Sigmoid colon (tissue), 4 donors: Measurements from ENCODE around the gene LCAT.
A peak's percentile ranks its signal among the peaks of the same experiment; 100 is the strongest.

ENCODE experiments used
- EP300 ChIP-seq, 4 donors: sonication (generic); formaldehyde crosslinking; IDR thresholded peaks; one replicate each; pipeline ENCODE4 v1.6.1; 2017; ENCODE audit warnings: antibody characterized with exemption in 4 of 4
- POLR2A ChIP-seq, 2 donors: fragments of 450-650 bp; IDR thresholded peaks; one replicate each; pipeline ENCODE4 v1.6.1; 2016; ENCODE audit warnings: antibody characterized with exemption in 2 of 2, mild to moderate bottlenecking in 2 of 2, moderate library complexity in 2 of 2
- POLR2AphosphoS5 ChIP-seq, 4 donors: sonication (generic); formaldehyde crosslinking; IDR thresholded peaks; one replicate each; pipeline ENCODE4 v1.6.1; 2017; ENCODE audit warnings: antibody characterized with exemption in 4 of 4
- TF ChIP-seq, protein P1 (sequence below), 4 experiments: fragments of 450-650 bp in 3 of 4; fragments of 200-600 bp in 1 of 4; IDR thresholded peaks; one replicate each; pipeline ENCODE4 v1.5.1; 2016 to 2019; ENCODE audit warnings: antibody characterized with exemption in 4 of 4, mild to moderate bottlenecking in 3 of 4, moderate library complexity in 2 of 4

DNA sequence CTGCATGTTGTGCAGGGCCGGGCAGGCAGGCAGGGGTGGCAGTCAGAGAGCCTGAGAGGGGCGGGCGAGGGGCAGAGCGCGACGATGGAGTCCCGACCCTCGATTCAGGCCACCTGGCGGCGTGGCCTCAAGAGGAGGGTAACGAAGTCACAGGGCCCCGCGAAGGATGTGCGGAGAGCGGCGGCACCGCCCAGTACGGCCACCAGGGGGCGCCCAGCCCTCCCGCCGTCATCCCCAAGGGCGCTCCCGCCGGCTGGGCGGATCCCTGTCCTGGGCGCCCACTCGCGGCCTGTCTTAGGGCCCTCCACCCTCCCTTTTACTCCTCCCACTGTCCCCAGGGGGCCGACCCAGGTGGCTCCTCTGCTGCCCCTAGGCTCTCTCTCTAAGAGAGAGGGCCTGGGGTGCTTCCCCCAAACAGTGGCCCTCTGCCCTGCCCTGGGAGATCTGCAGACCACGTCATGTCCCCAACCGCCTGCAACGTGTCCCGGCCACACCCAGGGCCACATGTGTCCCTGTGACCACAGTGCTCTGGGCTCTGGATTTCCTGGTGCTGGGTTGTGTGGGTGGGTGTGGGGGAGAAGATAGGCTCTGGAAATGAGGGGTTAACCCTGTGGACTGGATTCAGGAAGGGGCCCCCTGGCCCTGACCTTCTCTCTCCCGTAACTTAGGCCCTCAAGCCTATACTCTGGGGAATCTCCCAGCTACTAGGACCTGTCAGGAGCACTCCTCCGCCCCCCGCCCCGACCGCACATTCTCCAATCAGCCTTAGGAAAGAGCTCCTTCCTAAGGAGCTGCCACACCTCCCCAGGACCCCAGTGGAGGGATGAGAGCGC lies 49.5 kb upstream of the LCAT start:
- TF ChIP-seq, protein P1, sequence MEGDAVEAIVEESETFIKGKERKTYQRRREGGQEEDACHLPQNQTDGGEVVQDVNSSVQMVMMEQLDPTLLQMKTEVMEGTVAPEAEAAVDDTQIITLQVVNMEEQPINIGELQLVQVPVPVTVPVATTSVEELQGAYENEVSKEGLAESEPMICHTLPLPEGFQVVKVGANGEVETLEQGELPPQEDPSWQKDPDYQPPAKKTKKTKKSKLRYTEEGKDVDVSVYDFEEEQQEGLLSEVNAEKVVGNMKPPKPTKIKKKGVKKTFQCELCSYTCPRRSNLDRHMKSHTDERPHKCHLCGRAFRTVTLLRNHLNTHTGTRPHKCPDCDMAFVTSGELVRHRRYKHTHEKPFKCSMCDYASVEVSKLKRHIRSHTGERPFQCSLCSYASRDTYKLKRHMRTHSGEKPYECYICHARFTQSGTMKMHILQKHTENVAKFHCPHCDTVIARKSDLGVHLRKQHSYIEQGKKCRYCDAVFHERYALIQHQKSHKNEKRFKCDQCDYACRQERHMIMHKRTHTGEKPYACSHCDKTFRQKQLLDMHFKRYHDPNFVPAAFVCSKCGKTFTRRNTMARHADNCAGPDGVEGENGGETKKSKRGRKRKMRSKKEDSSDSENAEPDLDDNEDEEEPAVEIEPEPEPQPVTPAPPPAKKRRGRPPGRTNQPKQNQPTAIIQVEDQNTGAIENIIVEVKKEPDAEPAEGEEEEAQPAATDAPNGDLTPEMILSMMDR (IDR thresholded peaks at IDR 0.05), result peak; percentile 93 to 100 (median 94)
- TF ChIP-seq EP300 (IDR thresholded peaks at IDR 0.05) (no peak), POLR2AphosphoS5 (IDR thresholded peaks at IDR 0.05) (peak in 1 of 4 donors; percentile 19), POLR2A (IDR thresholded peaks at IDR 0.05) (no peak)
